K562 (cell line): ENCODE results near the gene S100A6. TPM values are rescaled to one million over a fixed set of nuclear protein-coding genes. Genes with fewer than 3 reads are reported as not detected.

Experiments
- ATF1 ChIP-seq, 2 experiments: fragments of 450-650 bp in 1 of 2; IDR thresholded peaks; 2 replicates each; pipeline ENCODE4 v1.6.1; 2016; ENCODE audit warnings: missing compliant biosample characterization in 1 of 2, missing genetic modification characterization in 1 of 2
- CC2D1A ChIP-seq: fragments of 450-650 bp; IDR thresholded peaks from 2 replicates; pipeline ENCODE4 v1.6.1; 2017; ENCODE audit warnings: mild to moderate bottlenecking
- CTBP1 ChIP-seq: fragments of 450-650 bp; IDR thresholded peaks from 2 replicates; pipeline ENCODE4 v1.6.1; 2016; ENCODE audit warnings: borderline replicate concordance
- CXXC5 ChIP-seq: fragments of 250-450 bp; sonication (Bioruptor Pico); IDR thresholded peaks from 2 replicates; pipeline ENCODE4 v1.8.0; 2022; ENCODE audit warnings: inconsistent platforms, mild to moderate bottlenecking, moderate library complexity
- IFI16 ChIP-seq: fragments of 250-450 bp; sonication (Bioruptor Pico); IDR thresholded peaks from 2 replicates; pipeline ENCODE4 v2.1.2; 2022; ENCODE audit warnings: mild to moderate bottlenecking, inconsistent platforms
- SUPT5H ChIP-seq: fragments of 450-650 bp; IDR thresholded peaks from 2 replicates; pipeline ENCODE4 v1.6.1; 2016
- TARDBP ChIP-seq: fragments of 450-650 bp; IDR thresholded peaks from 2 replicates; pipeline ENCODE4 v1.6.1; 2016
- ZNF311 ChIP-seq: fragments of 250-450 bp; sonication (Bioruptor Pico); IDR thresholded peaks from 2 replicates; pipeline ENCODE4 v1.4.0; 2020; ENCODE audit warnings: mild to moderate bottlenecking, moderate library complexity
- ZNF584 ChIP-seq: fragments of 200-800 bp; sonication (Bioruptor generic); IDR thresholded peaks from 2 replicates; pipeline ENCODE4 v1.6.1; 2016; ENCODE audit warnings: low read depth, mild to moderate bottlenecking, missing genetic modification characterization, missing compliant biosample characterization
- polyA plus RNA-seq, 8 experiments: library from polyadenylated mRNA; depleted of rRNA in 4 of 8; stranded (reverse) in 5 of 8; unstranded in 3 of 8; fragments of >200 nt; fragmentation: Nextera tagmentation in 2 of 8; fragmentation: Illumina TruSeq in 1 of 8; extraction: Ambion mirVana in 2 of 8; extraction: Trizol in 1 of 8; gene quantifications; 2 replicates each; pipeline versions ENCODE4 v1.2.1 to v1.2.3, GENCODE V29; 2011 to 2014; ENCODE audit warnings: inconsistent platforms in 1 of 8, missing spikeins in 1 of 8
- total RNA-seq, 7 experiments: library from RNA; depleted of rRNA in 6 of 7; stranded (reverse); fragments of >200 nt in 6 of 7; fragmentation: Illumina TruSeq in 2 of 7; extraction: Trizol in 2 of 7; gene quantifications; 2 replicates each; pipeline versions ENCODE4 v1.2.1 to v1.2.3, GENCODE V29; 2011 to 2021; ENCODE audit warnings: low replicate concordance in 1 of 7
- TF ChIP-seq, protein P1 (sequence below): sonication (generic); formaldehyde crosslinking; IDR thresholded peaks from 2 replicates; pipeline ENCODE4 v1.8.1; 2023; ENCODE audit warnings: mild to moderate bottlenecking, missing genetic modification reagents
- TF ChIP-seq, protein P2 (sequence below), 2 experiments: fragments of 200-800 bp in 1 of 2; sonication (Bioruptor generic) in 1 of 2; sonication (generic) in 1 of 2; formaldehyde crosslinking in 1 of 2; IDR thresholded peaks in 1 of 2; conservative IDR thresholded peaks in 1 of 2; 2 replicates each; pipeline versions ENCODE4 v1.5.0 to v1.6.1; 2016 to 2020; ENCODE audit warnings: missing compliant biosample characterization in 1 of 2, missing genetic modification characterization in 1 of 2, missing genetic modification reagents in 1 of 2
- TF ChIP-seq, protein P3 (sequence below): fragments of 250-450 bp; sonication (Bioruptor Pico); IDR thresholded peaks from 2 replicates; pipeline ENCODE4 v1.5.0; 2022; ENCODE audit warnings: mild to moderate bottlenecking

The S100A6 gene
- total and polyA plus RNA-seq, 9 of the 15 experiments (the other 6 are each of a cell fraction or from before 2014, with no cell fraction given), result 9.8 to 66.5 (median 23.2) TPM

DNA sequence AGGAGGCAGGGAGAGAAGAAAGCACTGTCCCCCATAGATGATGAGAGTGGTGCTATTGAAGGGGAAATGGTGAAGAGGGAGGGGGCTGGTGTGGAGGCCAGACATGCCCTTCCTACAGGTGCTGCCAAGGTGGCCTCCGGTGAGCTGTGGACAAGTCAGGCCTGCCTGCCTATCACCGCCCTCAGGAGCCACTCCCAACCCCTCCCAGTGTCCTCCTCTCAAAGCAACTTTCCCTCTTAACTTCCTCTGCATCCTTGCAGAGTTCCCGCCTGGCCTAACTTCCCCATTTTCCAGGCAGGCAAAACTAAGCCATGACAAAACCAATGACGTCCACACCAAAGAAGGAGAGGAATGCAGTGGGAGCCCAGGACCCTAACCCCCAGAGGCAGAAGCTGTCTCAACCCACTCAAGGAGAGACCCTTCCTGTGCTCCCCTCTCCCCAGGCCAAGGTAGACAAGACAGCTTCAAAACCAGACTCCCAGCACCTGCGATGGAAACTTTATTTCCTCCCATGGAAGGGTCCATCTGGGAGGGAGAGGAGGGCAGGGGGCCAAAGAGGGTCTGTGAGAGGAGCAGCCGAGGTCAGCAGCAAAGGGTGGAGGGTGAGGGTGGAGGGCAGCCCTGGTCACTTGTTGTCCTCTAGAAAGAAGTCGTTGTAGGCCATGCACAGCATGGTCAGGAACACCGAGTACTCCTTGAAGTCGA, 1.0 kb upstream of the S100A6 start (continued):
- TF ChIP-seq ATF1 (CRISPR knock-in tag; IDR thresholded peaks at IDR 0.05) (no peak), ATF1 (tag; IDR thresholded peaks at IDR 0.05) (no peak), CC2D1A (no peak), CXXC5 (CRISPR knock-in tag) (no peak), SUPT5H (no peak), ZNF311 (no peak), ZNF584 (CRISPR knock-in tag) (no peak), IFI16 (CRISPR knock-in tag) (no peak), TARDBP (no peak), CTBP1 (peak; percentile 24; the same call in 1 of the 2 replicates)
- TF ChIP-seq, protein P1, sequence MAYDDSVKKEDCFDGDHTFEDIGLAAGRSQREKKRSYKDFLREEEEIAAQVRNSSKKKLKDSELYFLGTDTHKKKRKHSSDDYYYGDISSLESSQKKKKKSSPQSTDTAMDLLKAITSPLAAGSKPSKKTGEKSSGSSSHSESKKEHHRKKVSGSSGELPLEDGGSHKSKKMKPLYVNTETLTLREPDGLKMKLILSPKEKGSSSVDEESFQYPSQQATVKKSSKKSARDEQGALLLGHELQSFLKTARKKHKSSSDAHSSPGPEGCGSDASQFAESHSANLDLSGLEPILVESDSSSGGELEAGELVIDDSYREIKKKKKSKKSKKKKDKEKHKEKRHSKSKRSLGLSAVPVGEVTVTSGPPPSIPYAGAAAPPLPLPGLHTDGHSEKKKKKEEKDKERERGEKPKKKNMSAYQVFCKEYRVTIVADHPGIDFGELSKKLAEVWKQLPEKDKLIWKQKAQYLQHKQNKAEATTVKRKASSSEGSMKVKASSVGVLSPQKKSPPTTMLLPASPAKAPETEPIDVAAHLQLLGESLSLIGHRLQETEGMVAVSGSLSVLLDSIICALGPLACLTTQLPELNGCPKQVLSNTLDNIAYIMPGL, result no peak
- TF ChIP-seq, protein P2, sequence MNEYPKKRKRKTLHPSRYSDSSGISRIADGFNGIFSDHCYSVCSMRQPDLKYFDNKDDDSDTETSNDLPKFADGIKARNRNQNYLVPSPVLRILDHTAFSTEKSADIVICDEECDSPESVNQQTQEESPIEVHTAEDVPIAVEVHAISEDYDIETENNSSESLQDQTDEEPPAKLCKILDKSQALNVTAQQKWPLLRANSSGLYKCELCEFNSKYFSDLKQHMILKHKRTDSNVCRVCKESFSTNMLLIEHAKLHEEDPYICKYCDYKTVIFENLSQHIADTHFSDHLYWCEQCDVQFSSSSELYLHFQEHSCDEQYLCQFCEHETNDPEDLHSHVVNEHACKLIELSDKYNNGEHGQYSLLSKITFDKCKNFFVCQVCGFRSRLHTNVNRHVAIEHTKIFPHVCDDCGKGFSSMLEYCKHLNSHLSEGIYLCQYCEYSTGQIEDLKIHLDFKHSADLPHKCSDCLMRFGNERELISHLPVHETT (CRISPR knock-in tag; conservative IDR thresholded peaks at IDR 0.05 in 1 of 2, IDR thresholded peaks at IDR 0.05 in 1 of 2), result no peak
- TF ChIP-seq, protein P3, sequence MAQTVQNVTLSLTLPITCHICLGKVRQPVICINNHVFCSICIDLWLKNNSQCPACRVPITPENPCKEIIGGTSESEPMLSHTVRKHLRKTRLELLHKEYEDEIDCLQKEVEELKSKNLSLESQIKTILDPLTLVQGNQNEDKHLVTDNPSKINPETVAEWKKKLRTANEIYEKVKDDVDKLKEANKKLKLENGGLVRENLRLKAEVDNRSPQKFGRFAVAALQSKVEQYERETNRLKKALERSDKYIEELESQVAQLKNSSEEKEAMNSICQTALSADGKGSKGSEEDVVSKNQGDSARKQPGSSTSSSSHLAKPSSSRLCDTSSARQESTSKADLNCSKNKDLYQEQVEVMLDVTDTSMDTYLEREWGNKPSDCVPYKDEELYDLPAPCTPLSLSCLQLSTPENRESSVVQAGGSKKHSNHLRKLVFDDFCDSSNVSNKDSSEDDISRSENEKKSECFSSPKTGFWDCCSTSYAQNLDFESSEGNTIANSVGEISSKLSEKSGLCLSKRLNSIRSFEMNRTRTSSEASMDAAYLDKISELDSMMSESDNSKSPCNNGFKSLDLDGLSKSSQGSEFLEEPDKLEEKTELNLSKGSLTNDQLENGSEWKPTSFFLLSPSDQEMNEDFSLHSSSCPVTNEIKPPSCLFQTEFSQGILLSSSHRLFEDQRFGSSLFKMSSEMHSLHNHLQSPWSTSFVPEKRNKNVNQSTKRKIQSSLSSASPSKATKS, result no peak
